HepG2 (cell line): ENCODE measurements around the gene PRKAR2A. TPM values are rescaled to one million over a fixed set of nuclear protein-coding genes. Genes with fewer than 3 reads are reported as not detected.
A peak's percentile ranks its signal among the peaks of the same experiment; 100 is the strongest.

Source experiments
- FIP1L1 ChIP-seq: fragments of 200-400 bp; formaldehyde crosslinking; IDR thresholded peaks from 2 replicates; pipeline ENCODE4 v1.6.1; 2018; ENCODE audit warnings: low read depth, mild to moderate bottlenecking, low read length, moderate library complexity, borderline replicate concordance; ENCODE audit not compliant: insufficient read depth
- HNRNPL ChIP-seq: fragments of 200-400 bp; formaldehyde crosslinking; IDR thresholded peaks from 2 replicates; pipeline ENCODE4 v1.6.1; 2017; ENCODE audit warnings: mild to moderate bottlenecking, low read depth, low read length
- MEF2D ChIP-seq: sonication (generic); formaldehyde crosslinking; IDR thresholded peaks from 2 replicates; pipeline ENCODE4 v1.5.1; 2020; ENCODE audit warnings: mild to moderate bottlenecking, missing genetic modification reagents
- NR2F6 ChIP-seq, 2 experiments: IDR thresholded peaks; 2 replicates each; pipeline ENCODE4 v1.6.1; 2016; ENCODE audit warnings: antibody characterized with exemption in 1 of 2, mild to moderate bottlenecking in 1 of 2
- PITX1 ChIP-seq: sonication (generic); formaldehyde crosslinking; IDR thresholded peaks from 2 replicates; pipeline ENCODE4 v1.5.1; 2020; ENCODE audit warnings: mild to moderate bottlenecking, missing genetic modification reagents
- POLR2G ChIP-seq: fragments of 200-400 bp; formaldehyde crosslinking; IDR thresholded peaks from 2 replicates; pipeline ENCODE4 v1.6.1; 2018; ENCODE audit warnings: mild to moderate bottlenecking, low read depth, low read length, moderate library complexity
- PTBP1 ChIP-seq: fragments of 200-400 bp; formaldehyde crosslinking; IDR thresholded peaks from 2 replicates; pipeline ENCODE4 v1.6.1; 2018; ENCODE audit warnings: low read length, low read depth; ENCODE audit not compliant: poor library complexity, severe bottlenecking
- ZBTB3 ChIP-seq: sonication (generic); formaldehyde crosslinking; IDR thresholded peaks from 2 replicates; pipeline ENCODE4 v1.4.0; 2020; ENCODE audit warnings: low read depth, mild to moderate bottlenecking, moderate library complexity, missing genetic modification reagents, borderline replicate concordance
- ZNF550 ChIP-seq: sonication (generic); formaldehyde crosslinking; IDR thresholded peaks from 2 replicates; pipeline ENCODE4 v1.4.0; 2020; ENCODE audit warnings: mild to moderate bottlenecking, missing genetic modification reagents, borderline replicate concordance
- ZNF567 ChIP-seq: sonication (generic); formaldehyde crosslinking; IDR thresholded peaks from 2 replicates; pipeline ENCODE4 v1.8.1; 2023; ENCODE audit warnings: mild to moderate bottlenecking, missing genetic modification reagents, borderline replicate concordance
- polyA plus RNA-seq, 8 experiments: library from polyadenylated mRNA; depleted of rRNA in 3 of 8; stranded (reverse) in 7 of 8; unstranded in 1 of 8; fragments of >200 nt; fragmentation: Illumina TruSeq in 4 of 8; extraction: Trizol in 4 of 8; gene quantifications; 2 replicates each; pipeline versions ENCODE4 v1.2.1 to v1.2.3, GENCODE V29; 2011 to 2016; ENCODE audit warnings: low read depth in 4 of 8, missing spikeins in 1 of 8, mixed read lengths in 1 of 8; ENCODE audit not compliant: insufficient read depth in 1 of 8
- total RNA-seq, 5 experiments: library from RNA; depleted of rRNA; stranded (reverse); fragments of >200 nt; fragmentation: Illumina TruSeq; extraction: Trizol; gene quantifications; 2 replicates each; pipeline ENCODE4 v1.2.3, GENCODE V29; 2016; ENCODE audit warnings: low read depth in 1 of 5
- TF ChIP-seq, protein P1 (sequence below): sonication (generic); formaldehyde crosslinking; IDR thresholded peaks from 2 replicates; pipeline ENCODE4 v1.4.0; 2020; ENCODE audit warnings: mild to moderate bottlenecking, missing genetic modification reagents
- TF ChIP-seq, protein P2 (sequence below): IDR thresholded peaks from 2 replicates; pipeline ENCODE4 v1.6.1; 2016
- TF ChIP-seq, protein P3 (sequence below): sonication (generic); formaldehyde crosslinking; IDR thresholded peaks from 2 replicates; pipeline ENCODE4 v1.5.0; 2020; ENCODE audit warnings: missing genetic modification reagents
- TF ChIP-seq, protein P4 (sequence below): sonication (generic); formaldehyde crosslinking; IDR thresholded peaks from one replicate; pipeline ENCODE4 v1.5.1; 2020; ENCODE audit warnings: mild to moderate bottlenecking, missing genetic modification reagents; ENCODE audit errors: not compliant biosample characterization
- TF ChIP-seq, protein P5 (sequence below): sonication (generic); formaldehyde crosslinking; IDR thresholded peaks from 2 replicates; pipeline ENCODE4 v1.8.1; 2023; ENCODE audit warnings: missing genetic modification reagents, mild to moderate bottlenecking, borderline replicate concordance

PRKAR2A gene
- total and polyA plus RNA-seq, 2 of the 13 experiments (the other 11 are each of a cell fraction or from before 2014, with no cell fraction given), result 11.8 to 29.2 TPM

DNA sequence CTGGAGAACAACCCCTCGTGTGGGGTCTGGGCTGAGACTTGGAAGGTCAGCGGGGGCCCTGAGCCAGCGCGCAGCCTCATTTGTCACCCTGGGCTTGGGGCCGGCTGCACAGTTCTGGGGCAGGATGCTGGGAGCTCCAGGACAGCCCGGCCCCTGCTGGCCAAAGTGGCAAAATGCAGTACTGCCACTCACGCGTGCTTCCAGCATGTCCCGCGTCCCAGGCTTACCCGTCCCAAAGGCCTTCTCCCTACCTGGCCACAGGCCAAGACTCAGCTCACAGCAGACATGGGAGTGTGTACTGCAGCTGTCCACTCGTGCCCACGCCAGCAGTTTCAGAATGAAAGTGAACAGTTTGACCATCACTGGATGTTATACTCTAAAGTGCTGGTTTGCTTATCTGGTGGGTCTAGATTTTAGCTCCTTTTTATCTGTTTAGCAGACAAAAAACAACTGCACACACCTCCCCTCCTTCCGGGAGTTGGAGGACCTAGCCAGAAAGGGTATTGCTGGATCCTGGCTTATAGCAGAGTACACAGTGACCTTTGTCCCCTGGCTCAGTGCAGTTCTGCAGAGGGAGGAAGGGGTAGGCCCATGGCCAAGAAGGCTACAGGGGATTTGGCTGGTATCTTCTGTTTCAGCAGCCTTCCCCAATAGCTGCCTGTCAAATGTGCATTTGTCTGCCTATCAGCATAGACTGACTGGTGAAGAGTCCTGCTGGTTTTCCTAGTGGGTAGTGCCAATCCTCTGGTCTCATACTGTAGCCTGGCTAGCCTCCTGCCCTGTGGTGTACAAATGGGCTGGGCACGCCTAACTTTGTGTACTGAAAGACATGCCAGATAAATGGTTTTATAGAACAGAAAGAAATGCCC is 107.5 kb downstream of the PRKAR2A start (continued):
- TF ChIP-seq HNRNPL (no peak), POLR2G (peak; percentile 79), ZNF567 (peak; percentile 82; the same call in 1 of the 2 replicates), ZBTB3 (no peak), FIP1L1 (no peak), NR2F6 (IDR thresholded peaks at IDR 0.05) (no peak; the same call in none of the 2 replicates), NR2F6 (CRISPR knock-in tag; IDR thresholded peaks at IDR 0.05) (peak; percentile 4; the same call in 1 of the 2 replicates), MEF2D (CRISPR knock-in tag) (0 out of 2 replicates have a peak, but pooled peaks have one; percentile 14), PTBP1 (no peak), ZNF550 (no peak), PITX1 (peak; percentile 56)
- TF ChIP-seq, protein P1, sequence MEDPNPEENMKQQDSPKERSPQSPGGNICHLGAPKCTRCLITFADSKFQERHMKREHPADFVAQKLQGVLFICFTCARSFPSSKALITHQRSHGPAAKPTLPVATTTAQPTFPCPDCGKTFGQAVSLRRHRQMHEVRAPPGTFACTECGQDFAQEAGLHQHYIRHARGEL (CRISPR knock-in tag), result no peak
- TF ChIP-seq, protein P2, sequence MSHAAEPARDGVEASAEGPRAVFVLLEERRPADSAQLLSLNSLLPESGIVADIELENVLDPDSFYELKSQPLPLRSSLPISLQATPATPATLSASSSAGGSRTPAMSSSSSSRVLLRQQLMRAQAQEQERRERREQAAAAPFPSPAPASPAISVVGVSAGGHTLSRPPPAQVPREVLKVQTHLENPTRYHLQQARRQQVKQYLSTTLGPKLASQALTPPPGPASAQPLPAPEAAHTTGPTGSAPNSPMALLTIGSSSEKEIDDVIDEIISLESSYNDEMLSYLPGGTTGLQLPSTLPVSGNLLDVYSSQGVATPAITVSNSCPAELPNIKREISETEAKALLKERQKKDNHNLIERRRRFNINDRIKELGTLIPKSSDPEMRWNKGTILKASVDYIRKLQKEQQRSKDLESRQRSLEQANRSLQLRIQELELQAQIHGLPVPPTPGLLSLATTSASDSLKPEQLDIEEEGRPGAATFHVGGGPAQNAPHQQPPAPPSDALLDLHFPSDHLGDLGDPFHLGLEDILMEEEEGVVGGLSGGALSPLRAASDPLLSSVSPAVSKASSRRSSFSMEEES (CRISPR knock-in tag), result 0 out of 2 replicates have a peak, but pooled peaks have one; percentile 40
- TF ChIP-seq, protein P3, sequence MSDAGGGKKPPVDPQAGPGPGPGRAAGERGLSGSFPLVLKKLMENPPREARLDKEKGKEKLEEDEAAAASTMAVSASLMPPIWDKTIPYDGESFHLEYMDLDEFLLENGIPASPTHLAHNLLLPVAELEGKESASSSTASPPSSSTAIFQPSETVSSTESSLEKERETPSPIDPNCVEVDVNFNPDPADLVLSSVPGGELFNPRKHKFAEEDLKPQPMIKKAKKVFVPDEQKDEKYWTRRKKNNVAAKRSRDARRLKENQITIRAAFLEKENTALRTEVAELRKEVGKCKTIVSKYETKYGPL (CRISPR knock-in tag), result no peak
- TF ChIP-seq, protein P4, sequence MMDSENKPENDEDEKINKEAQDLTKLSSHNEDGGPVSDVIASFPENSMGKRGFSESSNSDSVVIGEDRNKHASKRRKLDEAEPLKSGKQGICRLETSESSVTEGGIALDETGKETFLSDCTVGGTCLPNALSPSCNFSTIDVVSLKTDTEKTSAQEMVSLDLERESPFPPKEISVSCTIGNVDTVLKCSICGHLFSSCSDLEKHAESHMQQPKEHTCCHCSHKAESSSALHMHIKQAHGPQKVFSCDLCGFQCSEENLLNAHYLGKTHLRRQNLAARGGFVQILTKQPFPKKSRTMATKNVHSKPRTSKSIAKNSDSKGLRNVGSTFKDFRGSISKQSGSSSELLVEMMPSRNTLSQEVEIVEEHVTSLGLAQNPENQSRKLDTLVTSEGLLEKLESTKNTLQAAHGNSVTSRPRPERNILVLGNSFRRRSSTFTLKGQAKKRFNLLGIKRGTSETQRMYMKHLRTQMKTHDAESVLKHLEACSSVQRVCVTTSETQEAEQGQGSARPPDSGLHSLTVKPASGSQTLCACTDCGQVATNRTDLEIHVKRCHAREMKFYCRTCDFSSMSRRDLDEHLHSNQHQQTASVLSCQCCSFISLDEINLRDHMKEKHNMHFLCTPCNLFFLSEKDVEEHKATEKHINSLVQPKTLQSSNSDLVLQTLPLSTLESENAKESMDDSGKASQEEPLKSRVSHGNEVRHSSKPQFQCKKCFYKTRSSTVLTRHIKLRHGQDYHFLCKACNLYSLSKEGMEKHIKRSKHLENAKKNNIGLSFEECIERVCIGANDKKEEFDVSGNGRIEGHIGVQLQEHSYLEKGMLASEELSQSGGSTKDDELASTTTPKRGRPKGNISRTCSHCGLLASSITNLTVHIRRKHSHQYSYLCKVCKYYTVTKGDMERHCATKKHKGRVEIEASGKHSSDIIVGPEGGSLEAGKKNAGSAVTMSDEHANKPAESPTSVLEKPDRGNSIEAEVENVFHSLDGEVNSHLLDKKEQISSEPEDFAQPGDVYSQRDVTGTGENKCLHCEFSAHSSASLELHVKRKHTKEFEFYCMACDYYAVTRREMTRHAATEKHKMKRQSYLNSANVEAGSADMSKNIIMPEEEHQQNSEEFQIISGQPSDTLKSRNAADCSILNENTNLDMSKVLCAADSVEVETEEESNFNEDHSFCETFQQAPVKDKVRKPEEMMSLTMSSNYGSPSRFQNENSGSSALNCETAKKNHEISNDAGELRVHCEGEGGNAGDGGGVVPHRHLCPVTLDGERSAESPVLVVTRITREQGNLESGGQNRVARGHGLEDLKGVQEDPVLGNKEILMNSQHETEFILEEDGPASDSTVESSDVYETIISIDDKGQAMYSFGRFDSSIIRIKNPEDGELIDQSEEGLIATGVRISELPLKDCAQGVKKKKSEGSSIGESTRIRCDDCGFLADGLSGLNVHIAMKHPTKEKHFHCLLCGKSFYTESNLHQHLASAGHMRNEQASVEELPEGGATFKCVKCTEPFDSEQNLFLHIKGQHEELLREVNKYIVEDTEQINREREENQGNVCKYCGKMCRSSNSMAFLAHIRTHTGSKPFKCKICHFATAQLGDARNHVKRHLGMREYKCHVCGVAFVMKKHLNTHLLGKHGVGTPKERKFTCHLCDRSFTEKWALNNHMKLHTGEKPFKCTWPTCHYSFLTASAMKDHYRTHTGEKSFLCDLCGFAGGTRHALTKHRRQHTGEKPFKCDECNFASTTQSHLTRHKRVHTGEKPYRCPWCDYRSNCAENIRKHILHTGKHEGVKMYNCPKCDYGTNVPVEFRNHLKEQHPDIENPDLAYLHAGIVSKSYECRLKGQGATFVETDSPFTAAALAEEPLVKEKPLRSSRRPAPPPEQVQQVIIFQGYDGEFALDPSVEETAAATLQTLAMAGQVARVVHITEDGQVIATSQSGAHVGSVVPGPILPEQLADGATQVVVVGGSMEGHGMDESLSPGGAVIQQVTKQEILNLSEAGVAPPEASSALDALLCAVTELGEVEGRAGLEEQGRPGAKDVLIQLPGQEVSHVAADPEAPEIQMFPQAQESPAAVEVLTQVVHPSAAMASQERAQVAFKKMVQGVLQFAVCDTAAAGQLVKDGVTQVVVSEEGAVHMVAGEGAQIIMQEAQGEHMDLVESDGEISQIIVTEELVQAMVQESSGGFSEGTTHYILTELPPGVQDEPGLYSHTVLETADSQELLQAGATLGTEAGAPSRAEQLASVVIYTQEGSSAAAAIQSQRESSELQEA (CRISPR knock-in tag), result no peak
- TF ChIP-seq, protein P5, sequence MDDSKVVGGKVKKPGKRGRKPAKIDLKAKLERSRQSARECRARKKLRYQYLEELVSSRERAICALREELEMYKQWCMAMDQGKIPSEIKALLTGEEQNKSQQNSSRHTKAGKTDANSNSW (CRISPR knock-in tag), result no peak; the same call in 1 of the 2 replicates
